Measurements from ENCODE around the gene OR8S1. TPM values are rescaled to one million over a fixed set of nuclear protein-coding genes. Genes with fewer than 3 reads are reported as not detected.

Gene OR8S1
- not detected in 2 replicates for total RNA-seq

DNA sequence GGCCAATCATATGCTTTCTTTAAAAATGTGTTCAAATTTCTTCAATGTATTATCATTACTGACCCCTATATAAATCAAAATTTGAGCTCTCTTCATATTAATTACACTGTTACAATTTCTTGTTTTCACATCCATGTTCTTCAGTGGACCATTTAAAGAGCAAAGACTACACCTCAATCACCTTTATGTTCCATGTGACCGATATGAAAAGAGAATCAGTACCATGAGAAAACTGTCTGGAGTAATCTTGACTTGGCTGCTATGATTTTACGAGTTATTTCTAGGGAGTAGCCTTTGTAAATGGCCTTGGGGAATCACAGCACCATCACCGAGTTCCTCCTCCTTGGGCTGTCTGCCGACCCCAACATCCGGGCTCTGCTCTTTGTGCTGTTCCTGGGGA is at the start of gene OR8S1:
OR8S1 (plus strand) TSS at position 301 of the 400 bp plus-strand sequence; CDS start at position 301, 0 bp downstream.

DNA sequence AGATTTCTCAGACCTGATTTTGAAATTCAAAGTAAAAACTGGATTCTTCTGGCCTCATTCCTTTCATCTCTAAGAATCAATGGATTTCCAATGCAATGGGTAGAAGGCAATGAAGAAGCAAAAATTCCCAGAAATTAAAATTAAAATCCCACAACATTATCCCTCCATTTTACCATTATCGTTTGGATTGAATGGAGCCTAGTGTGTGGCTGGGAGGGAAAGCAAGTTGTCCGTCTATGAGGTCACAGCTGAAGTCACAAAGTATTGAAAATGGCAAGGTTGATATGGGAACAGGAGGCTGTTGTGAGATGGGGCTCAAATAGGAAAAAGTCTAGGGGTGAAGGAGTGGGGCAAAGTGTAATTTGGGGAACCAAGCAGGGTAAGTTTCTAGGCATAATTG is 43.2 kb upstream of the OR8S1 start, which contains the start of gene C12orf54:
C12orf54 (plus strand) TSS at position 301 of the 400 bp plus-strand sequence. CDS start 799 bp downstream, outside the sequence.

DNA sequence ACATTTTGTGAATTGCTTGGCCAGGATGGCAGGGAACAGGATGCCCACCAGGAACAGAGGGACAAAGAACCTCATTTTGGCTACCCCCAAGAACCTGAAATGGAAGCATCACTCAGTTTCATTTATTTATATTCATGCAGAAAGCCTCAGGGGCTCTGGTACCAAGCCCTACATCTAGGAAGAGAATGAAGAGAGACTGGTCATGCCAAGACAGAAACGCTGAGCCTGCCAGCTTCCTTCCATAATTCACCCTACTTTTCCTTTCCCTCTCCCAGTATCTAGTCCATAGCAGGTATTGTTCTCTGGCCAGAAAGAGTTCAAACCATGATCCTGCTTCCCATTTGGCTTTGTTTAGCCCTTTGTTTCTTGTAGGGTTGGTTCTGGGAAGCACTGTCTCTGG is 44.5 kb downstream of the OR8S1 start, which contains the start of gene LALBA:
LALBA (minus strand) TSS at position 101 of the 400 bp plus-strand sequence; CDS start at position 75, 26 bp downstream.

Other genes with a start within 250 kb of the OR8S1 start
- 2.8 and 13.7 TPM in 2 replicates for gene ZNF641, start 174.7 kb upstream of the OR8S1 start, total RNA-seq
- not detected in 2 replicates for gene ANP32D, start 53.1 kb upstream of the OR8S1 start, total RNA-seq
- not detected in 2 replicates for gene C12orf54, start 43.1 kb upstream of the OR8S1 start, total RNA-seq
- gene LALBA, start 44.4 kb downstream of the OR8S1 start, total RNA-seq: not detected in 2 replicates
- 38.9 and 40.3 TPM in 2 replicates for gene KANSL2, start 156.6 kb downstream of the OR8S1 start, total RNA-seq
- 12.9 and 14.1 TPM in 2 replicates for gene CCNT1, start 191.1 kb downstream of the OR8S1 start, total RNA-seq

All from pericardium fibroblast (primary cell).